ENCODE results near the gene MACO1.

GRCh38 chr1:25486602-25487001, 55.9 kb downstream of the MACO1 start:
- TF ChIP-seq CTCF (IDR thresholded peaks at IDR 0.05; ENCODE audit: low read depth, low read length, poor library complexity, severe bottlenecking) (no peak), EZH2phosphoT487 (IDR thresholded peaks at IDR 0.05; ENCODE audit: borderline replicate concordance, low read length) (no peak)

Measured in DOHH2 (cell line).